ENCODE measurements around the gene SERPINB2. TPM values are rescaled to one million over a fixed set of nuclear protein-coding genes. Genes with fewer than 3 reads are reported as not detected.
A peak's percentile ranks its signal among the peaks of the same experiment; 100 is the strongest.

SERPINB2 gene, protein sequence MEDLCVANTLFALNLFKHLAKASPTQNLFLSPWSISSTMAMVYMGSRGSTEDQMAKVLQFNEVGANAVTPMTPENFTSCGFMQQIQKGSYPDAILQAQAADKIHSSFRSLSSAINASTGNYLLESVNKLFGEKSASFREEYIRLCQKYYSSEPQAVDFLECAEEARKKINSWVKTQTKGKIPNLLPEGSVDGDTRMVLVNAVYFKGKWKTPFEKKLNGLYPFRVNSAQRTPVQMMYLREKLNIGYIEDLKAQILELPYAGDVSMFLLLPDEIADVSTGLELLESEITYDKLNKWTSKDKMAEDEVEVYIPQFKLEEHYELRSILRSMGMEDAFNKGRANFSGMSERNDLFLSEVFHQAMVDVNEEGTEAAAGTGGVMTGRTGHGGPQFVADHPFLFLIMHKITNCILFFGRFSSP
- total RNA-seq, result 10 to 100 TPM in 1 of 4 donors, not detected in 3; 24.5 TPM

DNA sequence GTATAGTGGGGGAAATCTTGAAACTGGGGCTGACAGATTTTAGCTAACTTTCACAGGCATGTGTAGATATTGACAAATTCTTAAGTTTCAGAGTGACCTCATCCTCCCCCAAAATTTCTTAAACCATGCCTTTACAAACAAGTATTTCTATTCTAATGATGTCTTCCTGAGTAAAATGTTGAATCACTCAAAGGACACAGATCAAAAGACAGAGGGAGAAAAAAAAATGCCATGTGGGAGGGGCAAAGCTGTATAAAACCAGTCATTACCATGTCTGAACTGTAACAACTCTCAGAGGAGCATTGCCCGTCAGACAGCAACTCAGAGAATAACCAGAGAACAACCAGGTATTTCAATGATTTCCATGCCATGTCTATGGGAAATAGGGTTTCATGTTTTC lies at the start of gene SERPINB2:
Gene SERPINB2, plus strand, starts transcription at position 282 of the 400 bp plus-strand sequence. CDS start 3,740 bp downstream, outside the sequence.
- TF ChIP-seq, protein P1, sequence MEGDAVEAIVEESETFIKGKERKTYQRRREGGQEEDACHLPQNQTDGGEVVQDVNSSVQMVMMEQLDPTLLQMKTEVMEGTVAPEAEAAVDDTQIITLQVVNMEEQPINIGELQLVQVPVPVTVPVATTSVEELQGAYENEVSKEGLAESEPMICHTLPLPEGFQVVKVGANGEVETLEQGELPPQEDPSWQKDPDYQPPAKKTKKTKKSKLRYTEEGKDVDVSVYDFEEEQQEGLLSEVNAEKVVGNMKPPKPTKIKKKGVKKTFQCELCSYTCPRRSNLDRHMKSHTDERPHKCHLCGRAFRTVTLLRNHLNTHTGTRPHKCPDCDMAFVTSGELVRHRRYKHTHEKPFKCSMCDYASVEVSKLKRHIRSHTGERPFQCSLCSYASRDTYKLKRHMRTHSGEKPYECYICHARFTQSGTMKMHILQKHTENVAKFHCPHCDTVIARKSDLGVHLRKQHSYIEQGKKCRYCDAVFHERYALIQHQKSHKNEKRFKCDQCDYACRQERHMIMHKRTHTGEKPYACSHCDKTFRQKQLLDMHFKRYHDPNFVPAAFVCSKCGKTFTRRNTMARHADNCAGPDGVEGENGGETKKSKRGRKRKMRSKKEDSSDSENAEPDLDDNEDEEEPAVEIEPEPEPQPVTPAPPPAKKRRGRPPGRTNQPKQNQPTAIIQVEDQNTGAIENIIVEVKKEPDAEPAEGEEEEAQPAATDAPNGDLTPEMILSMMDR (IDR thresholded peaks at IDR 0.05), result no peak
- no peak for TF ChIP-seq POLR2AphosphoS5 (IDR thresholded peaks at IDR 0.05)
- no peak for TF ChIP-seq EP300 (IDR thresholded peaks at IDR 0.05)
- no peak for TF ChIP-seq POLR2A (IDR thresholded peaks at IDR 0.05; ENCODE audit: low read depth)
- H3K27me3 ChIP-seq, result no peaks in the 10 kb centered on the region
- WGBS, result 57% methylated on average over 1 of the region's 1 CpG
- intact Hi-C loops (cut with DNase I), result no loop called here
- no peak within 1 kb of the TSS for H3K27ac ChIP-seq (replicated peaks in 1 of 4)
- no peak for DNase-seq (ENCODE audit: extremely low spot score)
- no peaks in the 10 kb centered on the region for H3K9me3 ChIP-seq
- H3K4me3 ChIP-seq, result no peak within 1 kb of the TSS
- no peaks in the 10 kb centered on the region for H3K36me3 ChIP-seq
- peaks cover 0 to 6% (median 2%) of the 10 kb centered on the region in 4 donors for H3K4me1 ChIP-seq

DNA sequence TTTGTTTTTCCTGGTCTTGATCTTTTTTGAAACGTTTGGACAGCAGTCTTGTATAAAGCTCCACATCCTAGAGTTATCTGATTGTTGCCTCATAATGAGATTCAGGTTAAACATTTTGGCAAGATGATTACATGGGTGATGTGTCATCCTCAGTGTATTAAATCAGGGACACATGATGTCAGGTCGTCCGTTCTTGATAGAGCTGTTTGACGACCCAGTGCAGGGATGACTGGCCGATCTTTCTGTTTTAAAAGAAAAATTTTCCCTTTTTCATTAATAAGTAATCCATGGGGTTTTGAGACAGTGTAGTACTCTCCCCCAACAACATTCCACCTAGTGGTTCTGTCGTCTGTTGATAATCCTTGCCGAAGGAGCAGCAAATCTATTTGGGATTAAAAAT lies 44.5 kb upstream of the SERPINB2 start:
- H3K4me1 ChIP-seq, result no peaks in the 10 kb centered on the region
- DNase-seq (ENCODE audit: extremely low spot score), result no peak
- WGBS, result 68% methylated on average over 7 of the region's 7 CpGs
- intact Hi-C loops (cut with DNase I), result loop anchor here (10.0 kb wide), 1 partner anchor 328 kb away; no protein-coding TSS in a partner anchor
- H3K4me3 ChIP-seq, result no peak overlapping the region
- H3K36me3 ChIP-seq, result no peaks in the 10 kb centered on the region
- H3K27ac ChIP-seq (replicated peaks in 1 of 4), result no peak overlapping the region
- TF ChIP-seq EP300 (IDR thresholded peaks at IDR 0.05), result no peak
- TF ChIP-seq POLR2A (IDR thresholded peaks at IDR 0.05; ENCODE audit: low read depth), result no peak
- TF ChIP-seq, protein P1 (IDR thresholded peaks at IDR 0.05), result no peak
- no peak for TF ChIP-seq POLR2AphosphoS5 (IDR thresholded peaks at IDR 0.05)
- H3K9me3 ChIP-seq, result no peaks in the 10 kb centered on the region
- peaks cover 0 to 19% (median 2%) of the 10 kb centered on the region in 4 donors for H3K27me3 ChIP-seq

DNA sequence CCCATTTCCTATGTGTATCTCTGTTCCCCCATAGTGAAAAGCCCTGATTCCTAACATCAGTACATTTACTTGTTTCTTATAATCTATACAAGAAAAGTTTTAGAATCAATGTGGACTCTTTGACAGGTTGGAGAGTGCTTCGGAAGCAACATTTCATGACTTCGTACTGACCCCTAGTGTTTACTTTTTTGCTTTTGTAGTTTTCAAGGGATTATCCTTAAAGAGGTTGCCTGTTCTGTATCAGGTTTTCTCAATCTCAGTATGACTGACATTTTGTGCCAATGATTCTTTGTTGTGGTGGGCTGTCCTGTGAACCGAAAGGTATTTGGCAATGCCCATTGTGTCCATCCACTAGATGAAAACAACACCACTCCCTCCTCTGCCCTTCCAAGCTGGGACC lies 43.3 kb upstream of the SERPINB2 start:
- WGBS, result 16% methylated on average over 3 of the region's 3 CpGs
- TF ChIP-seq, protein P1 (IDR thresholded peaks at IDR 0.05), result peak in 2 of 3 experiments; percentile 5 to 8
- no peak for TF ChIP-seq POLR2A (IDR thresholded peaks at IDR 0.05; ENCODE audit: low read depth)
- Histone ChIP-seq H3K27me3 (peaks cover 0 to 19% (median 2%) of the 10 kb centered on the region in 4 donors), H3K27ac (replicated peaks in 1 of 4) (no peak overlapping the region), H3K36me3 (no peaks in the 10 kb centered on the region), H3K4me3 (no peak overlapping the region), H3K9me3 (no peaks in the 10 kb centered on the region), H3K4me1 (no peaks in the 10 kb centered on the region)
- DNase-seq (ENCODE audit: extremely low spot score), result no peak
- intact Hi-C loops (cut with DNase I), result loop anchor here (10.0 kb wide), 1 partner anchor 329 kb away; no protein-coding TSS in a partner anchor

DNA sequence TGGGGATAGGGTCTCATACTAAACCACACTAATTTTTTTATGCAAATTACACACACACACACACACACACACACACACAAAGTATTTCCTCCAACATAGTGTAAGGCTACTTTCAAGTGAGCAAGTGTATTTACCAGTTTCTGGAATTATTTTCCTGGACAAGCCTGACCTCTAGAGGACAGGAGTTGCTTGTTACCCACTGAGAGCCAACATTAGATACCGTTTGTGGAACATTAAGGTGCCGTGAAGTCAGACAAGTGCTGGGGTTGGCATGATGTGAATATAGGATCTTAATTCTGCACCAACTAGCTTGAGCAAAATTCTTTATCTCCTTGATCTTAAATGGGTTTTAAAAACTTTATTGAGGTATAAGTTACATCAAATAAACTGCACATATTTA lies 39.3 kb upstream of the SERPINB2 start:
- TF ChIP-seq EP300 (IDR thresholded peaks at IDR 0.05), result no peak
- no peak for TF ChIP-seq POLR2A (IDR thresholded peaks at IDR 0.05; ENCODE audit: low read depth)
- TF ChIP-seq, protein P1 (IDR thresholded peaks at IDR 0.05), result peak; percentile 19 to 35 (median 22)
- TF ChIP-seq POLR2AphosphoS5 (IDR thresholded peaks at IDR 0.05), result no peak
- Histone ChIP-seq H3K27ac (replicated peaks in 1 of 4) (no peak overlapping the region), H3K4me1 (no peaks in the 10 kb centered on the region), H3K27me3 (peaks cover 0 to 6% (median 0%) of the 10 kb centered on the region in 4 donors), H3K9me3 (no peaks in the 10 kb centered on the region), H3K4me3 (no peak overlapping the region), H3K36me3 (no peaks in the 10 kb centered on the region)
- 4% methylated on average over 2 of the region's 2 CpGs for WGBS
- intact Hi-C loops (cut with DNase I), result loop anchor here (10.0 kb wide), 1 partner anchor 333 kb away; no protein-coding TSS in a partner anchor
- no peak for DNase-seq (ENCODE audit: extremely low spot score)
